Midbrain (tissue), 1 donor: ENCODE results near the gene THBD.
"Not testable (repeated sequence)": the region's sequence is repeated elsewhere in the genome, so short reads cannot be mapped to it uniquely, and the experiment has no call there.

Experiments
- DNase-seq: peaks from one replicate; lab custom pipeline; 2025; lab: John Stamatoyannopoulos, UW

THBD gene

DNA sequence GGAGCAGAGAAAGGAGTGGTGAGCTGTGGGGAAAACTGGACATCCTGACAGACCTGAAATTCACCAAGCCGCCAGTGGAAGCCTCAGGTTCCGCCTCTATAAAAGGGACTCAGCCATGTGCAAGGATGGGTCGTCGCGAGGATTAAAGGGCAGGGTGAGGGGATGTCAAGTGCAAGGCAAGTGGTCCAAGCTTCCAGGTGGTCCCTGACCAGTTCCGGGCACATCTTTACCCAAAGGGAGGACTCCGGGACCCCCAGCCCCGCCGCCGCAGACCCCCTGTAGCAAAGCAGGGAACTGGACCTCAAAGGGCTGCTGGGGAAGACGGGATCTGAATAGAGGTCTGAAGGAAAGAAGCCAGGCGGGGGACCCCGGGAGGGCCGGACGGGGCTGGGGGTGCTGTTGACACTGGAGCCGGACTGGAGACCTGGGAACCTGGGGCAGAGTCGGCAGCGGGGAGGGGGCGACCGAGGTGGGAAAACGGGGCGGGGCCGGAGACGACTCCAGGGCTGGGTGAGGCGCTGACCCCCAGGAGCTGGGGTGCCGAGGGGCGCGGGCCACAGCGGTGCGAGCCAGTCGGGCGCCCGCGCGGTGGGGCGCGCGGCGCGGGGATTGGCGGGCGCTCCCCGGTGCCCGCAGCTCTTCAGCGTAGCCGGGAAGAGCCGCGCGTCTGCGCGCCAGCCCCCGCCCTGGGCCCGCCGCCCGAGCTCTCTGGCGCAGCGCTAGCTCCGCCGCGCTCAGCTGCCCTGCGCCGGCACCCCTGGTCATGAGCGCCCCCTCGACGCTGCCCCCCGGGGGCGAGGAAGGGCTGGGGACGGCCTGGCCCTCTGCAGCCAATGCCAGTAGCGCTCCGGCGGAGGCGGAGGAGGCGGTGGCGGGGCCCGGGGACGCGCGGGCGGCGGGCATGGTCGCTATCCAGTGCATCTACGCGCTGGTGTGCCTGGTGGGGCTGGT lies 14.5 kb downstream of the THBD start, which contains the start of gene SSTR4:
TSS of gene SSTR4 (plus strand) at position 592 of the 951 bp plus-strand sequence. CDS start at position 764, 172 bp downstream.
- DNase-seq = no peak

DNA sequence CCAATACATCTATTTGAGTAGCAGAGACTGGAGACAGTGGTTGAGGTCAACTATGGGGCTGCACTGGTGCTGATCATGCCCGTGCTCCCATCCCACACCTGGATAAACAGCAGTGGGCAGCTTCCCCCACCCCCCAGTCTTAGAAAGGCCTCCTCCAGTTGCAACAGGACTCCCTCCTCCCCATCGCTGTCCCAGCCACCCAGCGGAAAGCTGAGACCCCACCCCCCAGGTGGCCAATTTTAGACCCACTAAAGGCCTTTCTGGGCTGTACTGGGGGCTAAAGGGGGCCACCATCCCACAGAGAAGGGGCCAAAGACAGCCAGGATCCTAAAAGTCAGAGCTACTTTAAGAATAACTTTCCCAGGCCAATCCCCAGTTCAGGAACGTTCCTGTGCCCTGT lies 15.6 kb downstream of the THBD start:
- no peak for DNase-seq

DNA sequence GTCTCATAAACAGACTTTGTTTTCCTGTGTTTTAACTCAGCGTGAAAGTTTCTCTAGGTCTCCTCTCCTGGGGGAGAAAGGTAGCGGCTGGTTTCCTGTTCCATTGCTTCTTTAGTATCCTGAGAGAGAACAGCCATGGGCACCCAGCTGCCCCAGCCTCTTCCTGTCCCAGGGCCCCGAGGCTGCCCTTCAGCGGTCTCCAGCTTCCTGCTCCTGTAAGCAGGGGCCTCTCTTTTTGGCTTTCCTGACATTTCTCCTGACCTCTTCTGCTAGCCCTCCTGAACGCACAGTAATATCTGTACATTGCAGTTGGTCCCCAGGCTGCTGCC lies 16.8 kb downstream of the THBD start:
- no peak for DNase-seq

DNA sequence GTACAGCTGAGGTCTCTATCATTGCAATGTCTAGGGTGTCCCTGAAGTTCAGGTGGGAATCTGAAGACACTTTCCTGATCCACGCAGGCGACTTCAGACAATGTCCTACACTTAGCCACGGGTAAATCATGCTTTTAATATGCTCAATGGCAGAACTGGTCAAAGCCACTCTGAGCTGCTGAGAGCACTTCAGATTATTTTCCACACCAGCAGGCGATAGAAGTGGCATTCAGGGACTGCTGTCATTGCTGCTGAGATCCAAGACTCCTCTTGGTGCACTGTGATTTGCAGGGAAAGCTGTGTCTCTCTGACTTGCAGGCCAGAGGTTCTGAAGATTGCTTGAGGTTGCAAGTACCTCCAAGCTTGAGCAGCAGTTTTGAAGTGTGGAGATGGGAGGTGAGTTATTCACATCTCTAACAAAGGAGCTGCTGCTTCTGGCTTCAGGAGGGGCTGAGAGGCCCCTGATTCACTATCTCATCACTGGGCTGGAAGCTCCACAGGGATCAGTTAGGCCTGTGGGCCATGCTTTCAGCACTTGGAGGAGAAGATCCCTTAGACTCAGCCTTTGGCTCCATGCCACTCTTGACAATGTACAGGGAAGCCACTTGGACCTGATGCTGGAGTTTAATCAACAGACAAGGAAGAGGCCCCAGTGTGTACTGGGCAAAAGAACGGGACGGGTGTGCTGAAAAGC lies 17.3 kb downstream of the THBD start:
- no peak for DNase-seq

DNA sequence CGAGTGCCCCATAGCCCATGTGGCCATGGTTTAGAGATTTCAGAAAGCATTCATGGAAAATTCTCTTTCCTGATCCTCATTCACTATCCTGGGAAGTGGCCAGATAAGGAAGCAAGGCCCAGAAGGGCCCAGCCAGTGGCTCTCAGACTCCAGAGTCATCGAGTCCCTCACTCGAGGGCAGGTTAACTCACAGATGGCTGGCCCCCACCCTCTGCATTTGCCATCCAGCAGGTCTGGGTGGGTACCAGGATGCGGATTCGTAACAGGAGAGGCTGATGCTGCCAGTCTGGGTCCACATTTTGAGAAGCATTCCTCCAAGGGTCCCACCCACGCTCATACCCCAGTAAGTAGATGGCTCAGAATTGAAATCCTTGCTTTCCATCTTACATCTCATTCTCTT lies 18.1 kb downstream of the THBD start:
- DNase-seq = no peak

DNA sequence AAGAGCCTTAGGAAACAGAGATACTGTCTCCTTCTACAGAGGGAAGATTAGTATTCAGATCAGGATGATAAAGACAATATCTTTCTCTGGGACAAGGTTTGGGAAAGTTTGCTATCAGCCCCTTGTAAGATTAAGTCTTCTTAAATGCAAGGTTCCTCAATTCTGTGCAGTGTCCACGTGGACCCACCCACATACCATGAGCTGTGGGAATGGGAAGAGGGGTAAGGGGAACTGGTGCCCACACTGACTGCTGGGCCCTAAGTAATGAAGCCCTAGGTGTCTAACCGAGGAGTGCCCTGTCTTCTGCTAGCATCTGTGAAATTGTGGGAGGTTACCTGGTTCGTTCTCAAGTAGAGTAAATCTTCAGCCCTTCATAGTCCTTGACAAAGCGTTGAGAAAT lies 20.1 kb downstream of the THBD start:
- DNase-seq = no peak

DNA sequence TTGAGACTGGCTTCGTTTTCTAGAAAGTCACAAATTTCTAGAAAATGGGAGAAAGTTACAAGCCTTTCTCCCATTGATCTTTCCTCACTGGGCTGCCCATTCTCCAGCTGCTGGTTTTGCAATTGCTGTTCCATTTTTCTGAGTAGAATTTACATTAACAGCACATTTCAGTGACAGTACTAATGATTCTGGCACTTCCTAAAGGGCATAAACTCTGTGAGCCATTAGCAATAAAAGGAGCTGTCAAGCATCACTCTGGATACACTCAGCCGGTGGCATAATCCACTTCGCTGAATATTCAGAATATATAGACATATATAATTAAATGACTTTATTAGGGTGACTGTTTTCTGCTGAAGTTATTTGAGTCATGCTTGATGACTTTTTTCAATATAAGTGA lies 21.1 kb downstream of the THBD start:
- DNase-seq = no peak

DNA sequence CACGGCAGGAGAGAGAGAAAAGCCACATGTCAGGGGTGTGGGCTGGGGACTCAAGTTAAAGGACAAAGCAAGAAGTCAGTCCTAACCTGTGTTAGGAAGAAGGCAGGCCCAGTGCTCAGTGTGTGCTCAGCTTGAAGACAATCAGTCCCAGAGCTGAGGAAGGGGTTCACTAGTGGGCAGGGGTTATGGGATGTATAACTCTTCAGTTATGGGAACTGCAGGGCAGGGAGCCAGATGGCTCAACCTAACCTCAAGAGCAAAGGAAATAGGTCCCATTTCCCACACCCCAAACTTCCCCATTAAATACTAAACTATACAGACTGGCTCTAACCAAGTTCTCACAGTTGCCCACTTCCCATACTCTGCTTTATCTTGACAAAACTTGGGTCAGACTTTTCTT lies 21.8 kb downstream of the THBD start:
- DNase-seq = peak; percentile 26

DNA sequence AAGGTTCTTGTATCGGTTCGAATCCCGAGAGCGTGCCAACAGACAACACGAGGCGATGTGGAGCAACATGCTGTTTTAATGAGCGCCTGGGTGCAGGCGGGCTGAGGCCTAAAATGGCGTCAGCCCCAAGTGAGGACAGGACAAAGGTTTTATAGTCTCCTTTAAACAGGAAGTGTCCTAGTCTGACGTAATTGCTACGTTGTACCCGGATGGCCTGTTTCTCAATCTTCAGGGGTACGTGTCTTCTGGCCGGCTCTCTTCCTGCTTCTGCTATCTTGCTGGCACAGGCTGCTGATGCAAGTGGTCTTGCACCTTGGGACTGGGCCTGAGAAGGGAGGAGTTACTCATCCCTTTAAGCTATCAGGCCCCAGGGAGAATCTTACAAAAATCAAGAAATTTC lies 24.0 kb downstream of the THBD start:
- not testable (repeated sequence) for DNase-seq

DNA sequence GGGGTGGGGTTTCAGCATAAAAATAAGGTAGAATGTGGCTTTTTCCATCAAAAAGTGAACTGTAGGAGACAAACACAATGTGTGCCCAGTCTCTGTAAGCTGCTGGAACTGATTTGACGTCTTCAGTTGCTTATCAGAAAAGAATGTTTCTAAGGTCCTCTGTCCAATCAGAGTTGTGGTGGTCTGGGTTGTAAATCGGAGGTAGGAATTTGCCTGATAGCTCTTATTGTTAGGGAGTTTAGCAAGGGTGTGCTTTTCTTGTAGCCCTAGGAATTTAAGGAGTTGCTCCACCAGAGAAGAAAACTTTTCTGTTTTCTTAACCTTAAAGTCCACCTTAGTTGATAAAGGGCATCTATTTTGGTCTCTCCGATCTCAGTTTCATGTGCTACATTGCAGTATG lies 24.8 kb downstream of the THBD start:
- DNase-seq = no peak

DNA sequence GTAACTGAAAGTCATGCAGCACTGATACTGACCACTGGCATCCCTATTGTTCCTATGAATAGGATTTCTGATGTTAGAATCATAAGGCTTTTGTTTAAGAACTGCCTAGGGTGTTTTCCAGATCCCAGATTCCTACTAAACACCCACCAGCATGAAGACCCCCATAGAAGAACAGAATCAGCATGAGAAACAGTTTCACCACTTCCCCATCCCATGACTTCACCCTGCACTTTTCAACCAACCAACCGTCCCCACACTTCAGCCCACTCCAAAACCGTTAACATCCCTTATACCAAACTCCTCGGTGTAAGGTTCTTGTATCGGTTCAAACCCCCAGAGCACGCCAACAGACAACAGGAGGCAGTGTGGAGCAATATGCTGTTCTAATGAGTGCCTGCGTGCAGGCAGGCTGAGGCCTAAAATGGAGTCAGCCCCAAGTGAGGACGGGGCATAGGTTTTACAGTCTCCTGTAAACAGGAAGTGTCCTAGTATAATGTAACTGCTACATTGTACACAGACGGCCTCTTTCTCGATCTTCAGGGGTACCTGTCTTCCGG lies 25.8 kb downstream of the THBD start:
- no peak for DNase-seq

DNA sequence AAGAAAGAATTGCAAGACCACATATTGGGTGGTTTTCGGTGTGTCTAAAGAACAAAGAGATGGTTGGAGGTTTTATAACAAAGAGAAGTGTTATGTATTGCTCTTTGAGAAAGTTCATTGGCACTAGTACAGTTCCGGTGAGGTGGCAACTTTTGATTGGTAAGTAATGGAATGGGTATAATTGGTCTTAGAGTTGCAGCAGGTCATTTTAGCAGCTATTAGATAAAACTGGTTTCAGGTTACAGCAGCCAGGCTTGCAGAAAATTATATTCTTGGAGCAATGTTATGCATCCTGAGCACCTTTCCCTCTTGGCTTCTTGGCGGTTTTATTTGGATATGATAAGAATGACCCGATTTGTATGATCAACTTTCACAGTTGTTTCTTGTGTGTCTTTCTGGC lies 26.6 kb downstream of the THBD start:
- no peak for DNase-seq

DNA sequence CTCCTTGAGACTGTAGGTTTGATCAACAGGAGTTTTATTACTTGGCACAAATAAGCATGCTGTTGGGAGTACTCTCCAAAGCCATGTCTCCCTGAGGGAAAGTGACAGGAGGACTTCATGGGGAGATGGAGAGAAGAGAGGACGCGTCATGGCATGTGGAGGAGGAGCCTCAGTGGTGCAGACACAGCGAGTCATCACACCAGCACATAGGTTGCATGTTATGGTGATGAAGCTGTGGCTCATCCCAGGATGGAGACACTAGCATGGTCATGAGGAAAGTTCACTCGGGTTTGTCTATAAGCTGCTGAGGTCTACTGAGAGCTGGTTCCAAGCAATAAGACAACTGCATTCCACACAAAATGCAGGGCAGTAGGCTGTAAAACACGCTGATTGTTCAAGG lies 27.5 kb downstream of the THBD start:
- DNase-seq = no peak

DNA sequence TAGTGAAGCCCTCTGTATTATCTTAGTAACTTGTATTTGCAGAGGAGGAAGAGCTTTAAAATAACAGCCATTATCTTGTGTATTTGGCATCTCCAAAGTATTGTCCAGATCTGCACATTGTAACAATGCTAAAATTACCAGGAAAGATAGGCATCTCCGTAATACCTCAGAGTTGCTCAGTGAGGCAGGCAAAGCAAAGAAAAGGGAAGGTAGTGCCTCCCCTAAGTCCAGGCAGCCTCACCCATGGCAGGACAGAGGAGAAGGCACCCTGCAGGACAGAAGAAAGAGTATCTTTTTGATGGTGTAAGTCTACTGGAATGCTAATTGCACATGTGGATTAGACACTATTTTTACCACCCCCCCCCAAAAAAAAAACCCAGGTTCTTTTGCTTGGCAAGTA lies 27.9 kb downstream of the THBD start:
- DNase-seq = no peak

DNA sequence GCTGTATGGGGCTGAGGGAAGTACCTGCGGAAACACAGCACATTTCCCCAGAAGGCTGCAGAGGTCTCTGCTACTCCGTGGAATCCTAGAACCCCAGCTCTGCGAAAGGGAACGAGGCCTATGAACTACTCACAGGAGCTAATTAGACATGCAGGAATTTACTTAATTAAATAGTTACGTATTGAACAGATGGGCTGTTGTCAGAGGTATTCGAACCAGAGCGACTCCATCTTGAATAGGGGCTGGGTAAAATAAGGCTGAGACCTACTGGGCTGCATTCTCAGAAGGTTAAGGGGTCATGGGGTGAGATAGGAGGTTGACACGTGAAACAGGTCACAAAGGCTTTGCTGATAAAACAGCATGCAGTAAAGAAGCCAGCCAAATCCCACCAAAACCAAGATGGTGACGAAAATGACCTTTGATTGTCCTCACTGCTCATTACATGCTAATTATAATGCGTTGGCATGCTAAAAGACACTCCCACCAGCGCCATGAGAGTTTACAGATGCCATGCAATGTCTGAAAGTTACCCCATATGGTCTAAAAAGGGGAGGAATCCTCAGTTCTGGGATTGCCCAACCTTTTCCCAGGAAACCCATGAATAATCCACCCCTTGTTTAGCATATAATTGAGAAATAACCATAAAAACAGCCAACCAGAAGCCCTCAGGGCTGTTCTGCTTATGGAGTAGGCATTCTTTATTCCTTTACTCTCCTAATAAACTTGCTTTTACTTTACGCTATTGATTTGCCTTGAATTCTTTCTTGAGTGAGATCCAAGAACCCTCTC lies 29.0 kb downstream of the THBD start:
- DNase-seq = no peak

DNA sequence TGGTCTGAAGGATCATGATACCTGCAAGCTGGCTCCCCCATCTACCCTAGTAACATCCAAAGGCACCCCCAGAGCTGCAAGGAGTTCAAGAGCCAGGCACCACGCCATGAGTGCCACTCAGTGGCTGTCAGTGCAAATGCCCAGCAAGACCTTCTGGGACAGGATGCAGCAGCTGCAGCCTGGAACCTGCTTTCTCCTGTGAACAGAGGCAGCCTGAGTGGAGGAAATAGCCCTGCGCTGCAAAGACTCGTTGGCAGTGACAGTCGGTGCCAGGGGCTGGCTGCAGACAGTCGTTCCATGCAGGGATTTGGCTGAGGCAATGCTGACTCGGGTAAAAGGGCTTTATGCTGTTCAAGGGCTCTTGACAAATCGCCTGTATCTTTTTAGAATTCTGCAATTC lies 30.1 kb downstream of the THBD start:
- DNase-seq = peak; percentile 33

DNA sequence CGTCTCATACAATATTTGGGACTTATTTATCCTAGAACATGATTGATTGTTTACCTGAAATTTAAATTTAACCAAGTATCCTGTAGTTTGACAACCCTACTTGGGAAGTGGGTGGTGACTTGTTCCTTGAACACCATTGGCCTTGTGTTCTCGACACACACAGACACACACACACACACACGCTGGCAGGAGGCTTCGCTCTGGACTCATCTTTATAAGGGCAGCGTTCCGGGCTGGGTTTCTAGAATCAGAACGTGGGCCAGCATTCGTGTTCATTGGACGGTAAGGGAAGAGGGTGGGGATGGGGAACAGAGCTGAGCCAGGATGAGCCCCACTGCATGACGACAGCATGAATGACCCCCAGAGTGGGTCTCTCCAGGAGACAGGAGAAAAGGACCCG lies 30.5 kb downstream of the THBD start:
- no peak for DNase-seq

DNA sequence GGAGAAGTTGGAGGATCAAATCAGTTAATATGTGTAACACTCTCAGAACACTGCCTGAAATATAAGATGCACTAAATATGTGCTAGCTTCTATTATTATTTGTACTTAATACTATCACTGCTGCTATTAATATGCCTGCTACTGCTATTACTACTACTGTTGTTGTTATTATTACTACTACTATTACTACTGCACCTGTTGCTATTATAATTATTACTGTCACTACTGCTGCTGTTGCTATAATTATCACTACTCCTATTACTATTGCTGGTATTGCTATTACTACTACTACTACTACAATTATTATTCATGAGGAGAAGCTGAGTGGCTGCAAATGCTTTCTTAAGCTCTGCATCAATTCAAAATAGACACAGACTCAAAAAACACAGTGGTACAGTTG lies 31.0 kb downstream of the THBD start:
- DNase-seq = no peak

DNA sequence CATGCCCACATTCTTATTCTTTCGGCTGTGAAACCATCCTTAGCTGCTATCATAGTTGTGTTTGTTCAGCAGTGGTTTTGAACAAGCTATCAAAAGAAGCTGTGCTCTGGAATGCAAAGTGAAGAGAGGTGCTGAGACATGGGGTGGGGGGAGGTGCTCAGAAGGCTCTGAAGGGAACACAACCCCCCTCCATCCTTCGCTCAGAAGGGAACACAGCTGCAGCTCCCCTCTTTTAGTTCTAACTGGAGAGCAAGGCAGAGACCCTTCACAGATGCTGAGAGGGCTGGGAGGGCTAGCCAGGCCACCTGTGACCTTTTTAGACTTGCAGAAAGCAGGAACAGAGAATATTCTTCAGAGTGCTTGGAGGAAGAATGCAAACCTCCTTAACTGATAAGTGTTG lies 32.0 kb downstream of the THBD start:
- no peak for DNase-seq

DNA sequence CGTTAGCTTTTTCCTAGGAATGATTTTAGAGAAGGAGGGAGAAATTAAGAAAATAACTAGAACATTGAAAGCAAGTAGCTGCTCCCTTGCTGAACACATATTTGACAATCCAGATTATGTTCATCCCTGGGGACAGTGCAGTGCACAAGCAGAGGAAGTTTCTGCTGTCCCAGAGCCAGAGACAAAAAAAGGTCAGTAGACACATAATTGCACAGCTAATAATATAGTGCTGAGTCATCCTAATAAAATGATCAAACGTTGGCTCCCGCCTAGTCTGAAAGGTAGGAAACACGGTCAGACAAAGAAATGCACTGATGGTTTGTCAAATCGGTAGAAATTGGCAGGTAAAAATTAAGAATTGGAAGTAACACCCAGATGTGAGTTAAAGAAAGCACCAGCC lies 36.0 kb downstream of the THBD start:
- DNase-seq = no peak

DNA sequence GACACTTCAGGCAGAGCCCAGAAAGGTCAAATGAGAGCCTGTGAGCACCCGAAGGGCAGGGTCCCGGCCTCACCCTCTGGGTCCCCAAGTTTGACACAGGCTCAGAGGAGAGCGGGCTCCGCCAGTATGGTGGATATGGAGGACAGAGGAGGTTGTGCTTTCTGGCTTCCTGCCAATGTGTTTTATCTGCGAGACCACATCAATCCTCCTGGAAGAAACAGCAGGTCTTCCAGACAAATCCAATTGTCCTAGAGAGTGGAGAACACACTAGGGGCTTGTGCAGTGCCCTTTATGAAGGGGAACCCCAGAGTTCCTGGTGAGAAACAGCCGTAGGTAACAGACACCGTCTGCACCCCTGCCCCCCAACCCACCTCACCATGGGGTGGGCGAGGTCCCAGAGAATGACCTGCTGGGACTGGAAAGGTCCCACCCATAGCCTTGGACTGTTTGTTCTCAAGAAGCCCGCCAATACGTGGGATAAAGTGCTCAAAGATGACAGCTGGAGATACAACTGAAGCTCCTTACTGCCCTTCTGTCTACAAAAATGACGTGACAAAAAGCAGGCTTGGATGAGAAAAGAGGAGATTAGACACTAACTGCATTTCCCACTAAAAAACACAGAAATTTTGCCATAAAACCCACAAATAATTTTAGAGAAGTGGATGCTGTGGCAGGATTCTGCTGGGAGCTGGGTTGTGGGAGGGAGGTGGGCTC lies 38.3 kb downstream of the THBD start:
- no peak for DNase-seq

DNA sequence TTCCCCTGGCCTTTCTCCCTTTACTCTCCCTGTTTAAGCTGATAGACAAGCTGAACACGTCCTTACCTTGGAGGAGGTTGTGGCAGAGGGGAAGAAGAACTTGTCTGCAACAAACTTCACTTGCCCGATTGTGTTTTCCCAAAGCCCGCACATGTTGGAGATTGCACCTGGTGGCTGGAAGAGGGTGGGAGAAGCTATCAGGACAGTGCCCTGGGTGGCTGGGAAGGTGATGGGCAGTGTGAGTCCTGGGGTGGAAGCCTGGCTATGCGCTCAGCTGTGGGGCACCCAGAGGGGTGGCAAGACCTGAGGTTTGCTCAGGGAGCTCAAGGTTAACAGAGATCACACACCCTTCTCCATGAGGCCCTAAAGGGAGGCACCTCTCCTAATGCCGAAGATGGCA lies 39.4 kb downstream of the THBD start:
- no peak for DNase-seq
